HK-2 (cell line): ENCODE measurements around the gene MATCAP1.

ENCODE experiments used
- DNase-seq: peaks from one replicate; pipeline ENCODE4 v3.0.0-alpha.2; 2018; ENCODE audit not compliant: unreplicated experiment

MATCAP1 gene

DNA sequence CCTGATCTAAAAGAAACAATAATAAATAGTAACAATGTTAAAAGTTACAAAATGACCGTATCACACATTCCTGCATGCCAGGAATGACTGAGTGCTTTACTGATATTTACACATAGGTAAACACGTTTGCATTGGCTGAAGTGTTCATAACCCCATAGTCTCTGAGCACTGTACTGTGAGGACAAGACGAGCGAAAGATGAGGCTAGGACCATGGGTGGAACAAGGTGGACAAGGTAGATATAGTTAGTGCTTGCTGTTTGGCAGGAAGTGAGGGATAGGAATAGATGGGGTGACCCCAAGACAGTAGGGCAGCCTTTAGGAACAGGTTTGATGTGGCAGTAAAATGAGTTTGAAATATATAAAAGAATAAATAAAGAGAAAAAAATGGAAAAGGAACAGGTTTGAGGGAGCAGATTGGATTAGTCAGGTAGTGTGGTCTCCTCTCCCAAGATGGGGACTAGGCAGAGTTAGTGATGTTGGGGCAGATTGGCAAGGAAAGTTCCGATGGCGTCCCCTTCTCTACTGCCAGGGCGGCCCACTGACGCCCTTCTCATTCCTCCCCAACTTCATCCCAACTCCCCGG, 7.7 kb upstream of the MATCAP1 start:
- no peak for DNase-seq

DNA sequence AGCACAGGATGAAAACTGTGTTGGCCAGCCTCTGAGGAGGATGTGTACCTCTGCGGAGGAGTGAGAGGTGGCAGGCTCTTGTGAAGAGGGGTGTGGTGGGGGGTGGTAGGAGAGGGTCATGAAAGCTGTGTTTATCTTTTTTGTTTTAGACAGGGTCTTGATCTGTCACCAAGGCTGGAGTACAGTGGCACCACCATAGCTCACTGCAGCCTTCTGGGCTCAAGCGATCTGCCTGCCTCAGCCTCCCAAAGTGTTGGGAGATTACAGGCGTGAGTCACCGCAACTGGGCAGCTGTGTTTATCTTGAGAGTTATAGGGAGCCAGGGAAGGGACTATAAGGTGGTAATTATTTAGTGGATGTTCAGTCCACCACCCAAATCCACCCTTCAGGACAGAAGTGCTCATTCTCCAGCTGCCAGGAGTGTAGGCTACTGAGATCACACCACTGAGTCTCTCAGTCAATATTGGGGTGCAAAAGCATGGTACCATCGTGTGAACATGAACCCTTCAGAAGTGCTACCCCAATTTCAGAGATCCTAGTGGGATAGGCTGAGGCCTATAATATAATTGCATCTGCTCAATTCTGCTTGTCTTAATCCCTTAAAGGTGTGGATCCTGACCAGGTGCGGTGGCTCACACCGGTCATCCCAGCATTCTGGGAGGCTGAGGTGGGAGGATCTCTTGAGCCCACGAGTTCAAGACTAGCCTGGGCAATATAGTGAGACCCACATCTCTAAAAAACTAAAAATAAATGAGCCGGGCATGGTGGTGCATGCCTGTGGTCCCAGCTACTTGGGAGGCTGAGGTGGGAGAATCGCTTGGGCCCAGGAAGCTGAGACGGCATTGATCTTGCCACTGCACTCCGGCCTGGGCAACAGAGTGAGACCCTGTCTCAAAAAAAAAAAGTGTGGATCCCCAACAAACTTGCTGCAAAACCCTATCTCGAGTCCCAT, 7.0 kb upstream of the MATCAP1 start:
- no peak for DNase-seq

- DNase-seq = no peak
Measured at GRCh38 chr16:67190041-67190440, 6.3 kb upstream of the MATCAP1 start, which contains the start of gene EXOC3L1. TSS of gene EXOC3L1 (minus strand) at chr16:67190136. CDS start at chr16:67189676, 460 bp downstream.

GRCh38 chr16:67188798-67189197, 5.0 kb upstream of the MATCAP1 start:
- DNase-seq = no peak

DNA sequence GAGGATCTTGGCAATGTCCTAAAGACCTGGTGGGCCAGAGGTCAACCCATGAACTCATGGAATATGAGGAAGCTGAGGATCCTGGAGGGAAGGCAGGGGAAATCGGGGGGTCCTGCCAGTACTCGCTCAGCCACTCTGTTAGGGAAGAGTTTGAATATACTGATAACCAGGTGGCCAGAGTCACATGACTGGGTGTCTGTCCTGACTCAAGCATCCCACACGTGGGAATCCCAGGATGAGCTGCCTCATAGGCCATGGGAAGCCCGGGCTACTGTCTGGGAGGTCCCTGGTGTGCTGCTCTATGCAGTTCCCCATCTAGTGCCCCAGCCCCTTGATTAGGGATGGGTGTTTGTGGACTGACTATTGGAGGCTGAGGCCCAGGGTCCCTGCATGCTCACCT, 4.6 kb upstream of the MATCAP1 start:
- no peak for DNase-seq

- no peak for DNase-seq
Measured at GRCh38 chr16:67187175-67187890, 3.6 kb upstream of the MATCAP1 start.

- peak; percentile 71 for DNase-seq
Measured at GRCh38 chr16:67186550-67186950, 2.8 kb upstream of the MATCAP1 start.

DNA sequence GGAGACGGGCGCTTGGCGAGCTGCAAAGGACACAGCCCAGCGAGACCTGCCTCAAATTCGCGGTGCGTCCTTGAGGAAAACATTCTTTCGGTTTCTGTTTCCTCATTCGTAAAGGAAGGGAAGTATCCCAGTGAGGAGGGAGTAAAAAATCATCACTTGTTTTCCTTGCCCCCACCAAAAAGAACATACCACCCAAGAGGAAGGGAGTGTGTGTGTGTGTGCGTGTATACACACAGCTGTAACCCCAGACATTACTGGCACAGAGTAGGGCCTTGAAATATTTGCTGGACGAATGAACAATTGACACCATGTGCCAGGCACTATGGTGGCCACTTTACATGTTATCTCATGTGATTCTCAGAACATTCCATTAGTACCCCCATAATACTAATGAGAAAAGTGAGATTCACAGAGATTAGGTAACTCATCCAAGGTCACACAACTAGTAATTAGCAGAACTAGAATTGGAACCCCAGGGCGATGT, 1.9 kb upstream of the MATCAP1 start:
- no peak for DNase-seq

GRCh38 chr16:67184995-67185650, 1.4 kb upstream of the MATCAP1 start:
- peak; percentile 92 for DNase-seq

- no peak for DNase-seq
Measured at GRCh38 chr16:67184453-67184994, 761 bp upstream of the MATCAP1 start.

DNA sequence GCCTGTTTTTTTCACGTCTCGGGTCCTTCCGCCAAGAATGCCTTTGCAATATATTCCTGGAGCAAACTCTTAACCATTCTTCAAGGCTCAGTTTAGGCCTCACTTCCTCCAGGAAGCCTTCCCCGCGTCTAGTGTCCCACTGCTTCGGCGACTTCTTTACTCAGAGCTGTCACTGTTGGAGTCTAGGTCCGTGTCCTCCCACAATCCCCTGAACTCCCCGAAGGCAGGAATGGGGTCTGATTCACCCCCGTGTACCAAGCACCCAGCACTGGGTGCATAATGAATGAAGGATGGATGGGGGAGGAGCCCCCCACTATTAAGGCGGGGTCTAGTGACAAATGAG, 508 bp downstream of the MATCAP1 start:
- DNase-seq = no peak

GRCh38 chr16:67182288-67182687, 1.5 kb downstream of the MATCAP1 start:
- no peak for DNase-seq

DNA sequence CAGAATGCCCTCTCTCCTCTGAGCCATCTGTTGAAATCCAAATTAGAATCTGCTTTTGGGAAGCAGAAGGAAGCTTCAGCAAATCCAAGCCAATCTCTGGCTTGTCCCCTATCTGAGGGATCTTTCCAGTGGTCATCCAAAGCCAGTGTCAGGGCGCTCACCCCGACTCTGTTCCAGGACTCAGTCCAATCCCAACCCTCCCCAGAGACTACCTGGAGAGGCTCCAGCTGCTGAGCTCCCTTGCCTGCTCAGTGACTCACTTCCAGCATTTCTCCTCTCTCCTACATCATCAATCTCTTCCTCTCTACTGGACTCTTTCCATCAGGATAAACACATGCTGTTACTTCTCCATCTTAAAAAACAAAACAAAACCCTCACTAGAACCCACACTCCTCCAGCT, 2.4 kb downstream of the MATCAP1 start:
- DNase-seq = no peak

DNA sequence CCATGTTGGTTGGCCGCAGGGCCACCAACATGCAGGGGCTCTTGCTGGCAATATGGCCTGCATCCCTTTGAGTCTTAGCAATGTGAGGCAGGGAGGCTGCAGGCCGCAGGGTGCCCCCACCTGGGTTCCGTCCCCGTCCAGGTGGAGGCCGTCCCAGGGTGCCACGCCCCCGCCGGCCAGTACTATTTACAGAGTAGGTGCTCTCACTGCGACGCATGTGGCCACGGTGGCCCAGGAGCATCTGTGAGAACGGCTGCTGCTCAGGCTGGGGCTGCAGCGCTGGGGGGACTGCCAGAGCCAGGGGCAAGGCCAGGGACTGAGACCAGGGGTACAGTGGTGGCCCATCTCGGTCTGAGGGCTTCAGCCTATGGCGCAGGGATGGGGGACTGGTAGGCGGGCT, 3.6 kb downstream of the MATCAP1 start:
- no peak for DNase-seq

DNA sequence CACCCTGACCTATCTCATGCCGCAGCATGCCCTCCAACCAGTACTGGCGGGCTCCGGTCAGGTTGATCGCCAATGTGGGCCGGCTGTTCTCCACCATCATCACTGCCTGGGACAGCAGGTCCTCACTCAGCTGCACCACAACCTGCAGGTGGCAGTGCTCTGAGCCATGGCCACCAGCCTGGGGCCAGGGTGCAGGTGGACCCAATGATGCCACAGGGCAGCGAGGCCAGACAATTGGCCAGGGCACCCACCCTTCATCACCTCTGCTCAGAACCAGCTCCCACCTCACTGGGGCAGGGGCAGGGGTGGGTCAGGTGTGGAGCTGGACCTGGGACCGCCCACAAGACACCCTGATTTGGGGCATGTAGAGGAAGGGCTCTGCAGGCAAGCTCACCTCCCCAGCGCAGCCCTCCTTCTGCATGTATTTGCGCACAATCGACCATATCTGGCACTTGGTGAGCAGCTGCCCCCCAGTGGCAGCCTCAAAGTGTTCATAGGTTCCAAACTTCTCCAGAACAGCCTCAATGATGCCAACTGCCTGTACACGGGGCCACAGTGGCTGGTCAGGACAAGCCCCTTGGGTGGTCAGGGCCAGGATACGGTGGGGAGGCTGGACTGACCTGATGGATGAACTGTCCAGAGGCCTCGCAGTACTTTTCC, 4.2 kb downstream of the MATCAP1 start:
- no peak for DNase-seq

- peak; percentile 51 for DNase-seq
Measured at GRCh38 chr16:67177743-67178699, 5.7 kb downstream of the MATCAP1 start.

GRCh38 chr16:67176662-67177061, 7.1 kb downstream of the MATCAP1 start:
- no peak for DNase-seq

- no peak for DNase-seq
Measured at GRCh38 chr16:67174706-67175231, 9.0 kb downstream of the MATCAP1 start.

GRCh38 chr16:67173808-67174705, 9.7 kb downstream of the MATCAP1 start:
- peak; percentile 94 for DNase-seq
